Endothelial cell (in vitro differentiated cells): Measurements from ENCODE around the gene UBE2E1. TPM values are rescaled to one million over a fixed set of nuclear protein-coding genes. Genes with fewer than 3 reads are reported as not detected.
"Not testable (repeated sequence)": the region's sequence is repeated elsewhere in the genome, so short reads cannot be mapped to it uniquely, and the experiment has no call there.

Source experiments
- DNase-seq: peaks from one replicate; pipeline ENCODE4 v3.0.0; 2021; ENCODE audit warnings: low spot score
- H3K27ac Mint-ChIP-seq: one replicate; pipeline ENCODE4 v1.8.0; 2021; ENCODE audit warnings: mixed read lengths, inconsistent platforms; ENCODE audit not compliant: unreplicated experiment
- H3K27me3 Mint-ChIP-seq: one replicate; pipeline ENCODE4 v1.8.0; 2021; ENCODE audit warnings: mild to moderate bottlenecking, moderate library complexity, mixed read lengths, inconsistent platforms; ENCODE audit not compliant: unreplicated experiment
- H3K36me3 Mint-ChIP-seq: one replicate; pipeline ENCODE4 v1.8.0; 2021; ENCODE audit warnings: mild to moderate bottlenecking, low read depth, mixed read lengths, inconsistent platforms; ENCODE audit not compliant: unreplicated experiment
- H3K4me1 Mint-ChIP-seq: one replicate; pipeline ENCODE4 v1.8.0; 2021; ENCODE audit warnings: mild to moderate bottlenecking, mixed read lengths, inconsistent platforms; ENCODE audit not compliant: unreplicated experiment
- H3K4me3 Mint-ChIP-seq: one replicate; pipeline ENCODE4 v1.8.0; 2021; ENCODE audit warnings: mild to moderate bottlenecking, mixed read lengths, inconsistent platforms; ENCODE audit not compliant: unreplicated experiment
- H3K9me3 Mint-ChIP-seq: one replicate; pipeline ENCODE4 v1.8.0; 2021; ENCODE audit warnings: mixed read lengths, inconsistent platforms; ENCODE audit not compliant: unreplicated experiment
- CTCF ChIP-seq: fragments of 200-600 bp; sonication (generic); IDR thresholded peaks from one replicate; pipeline ENCODE4 v1.5.0; 2021; ENCODE audit warnings: antibody characterized with exemption; ENCODE audit not compliant: unreplicated experiment
- total RNA-seq: library from RNA; stranded (reverse); fragmentation: NEBNext Ultra II Directional; extraction: Animal tissue kit (Norgen Biotek cat#: 25700); gene quantifications from one replicate; pipeline ENCODE4 v1.2.1, GENCODE V29; 2021; ENCODE audit not compliant: unreplicated experiment

Gene UBE2E1
- total RNA-seq, 1 donor from 2014 or later = 129 TPM

GRCh38 chr3:23837286-23837685, 31.5 kb downstream of the UBE2E1 start:
- H3K27me3 Mint-ChIP-seq = peaks cover 1% of the 10 kb centered on the region
- H3K4me1 Mint-ChIP-seq = peaks cover 12% of the 10 kb centered on the region
- no peak for DNase-seq
- H3K4me3 Mint-ChIP-seq = no peak overlapping the region
- no peaks in the 10 kb centered on the region for H3K9me3 Mint-ChIP-seq
- TF ChIP-seq CTCF = no peak
- H3K36me3 Mint-ChIP-seq = no peaks in the 10 kb centered on the region
- H3K27ac Mint-ChIP-seq = no peak overlapping the region

GRCh38 chr3:23837691-23838090, 31.9 kb downstream of the UBE2E1 start:
- no peaks in the 10 kb centered on the region for H3K9me3 Mint-ChIP-seq
- no peak for DNase-seq
- no peak for TF ChIP-seq CTCF
- peaks cover 12% of the 10 kb centered on the region for H3K4me1 Mint-ChIP-seq
- no peak overlapping the region for H3K4me3 Mint-ChIP-seq
- H3K27ac Mint-ChIP-seq = no peak overlapping the region
- peaks cover 1% of the 10 kb centered on the region for H3K27me3 Mint-ChIP-seq
- no peaks in the 10 kb centered on the region for H3K36me3 Mint-ChIP-seq

DNA sequence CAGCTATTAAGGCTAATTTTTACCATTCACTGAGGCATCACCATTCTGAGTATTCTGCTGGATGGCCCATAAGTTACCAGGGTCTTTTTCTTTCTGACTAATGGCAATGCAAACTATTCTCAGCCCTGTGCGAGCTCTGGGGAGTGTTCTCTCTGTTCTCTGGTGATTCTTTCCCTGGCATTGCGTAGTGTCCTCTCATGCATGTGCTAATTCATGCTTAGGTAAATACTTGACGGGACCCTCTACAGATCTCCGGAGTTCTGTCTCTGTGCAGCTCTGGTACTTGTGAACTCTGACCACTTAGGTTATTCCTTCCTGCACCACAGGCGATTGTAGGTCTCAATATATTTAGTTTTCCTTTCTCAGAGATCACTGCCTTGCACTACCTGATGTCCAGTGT, 34.8 kb downstream of the UBE2E1 start:
- Mint-ChIP-seq H3K27ac (no peak overlapping the region), H3K4me1 (peaks cover 8% of the 10 kb centered on the region), H3K9me3 (no peaks in the 10 kb centered on the region), H3K4me3 (no peak overlapping the region), H3K27me3 (no peaks in the 10 kb centered on the region), H3K36me3 (no peaks in the 10 kb centered on the region)
- no peak for TF ChIP-seq CTCF
- no peak for DNase-seq

- Mint-ChIP-seq H3K36me3 (no peaks in the 10 kb centered on the region), H3K9me3 (no peaks in the 10 kb centered on the region), H3K27me3 (no peaks in the 10 kb centered on the region), H3K4me3 (no peak overlapping the region), H3K4me1 (peaks cover 6% of the 10 kb centered on the region), H3K27ac (no peak overlapping the region)
- no peak for DNase-seq
- no peak for TF ChIP-seq CTCF
Measured at GRCh38 chr3:23843869-23844268, 38.1 kb downstream of the UBE2E1 start.

DNA sequence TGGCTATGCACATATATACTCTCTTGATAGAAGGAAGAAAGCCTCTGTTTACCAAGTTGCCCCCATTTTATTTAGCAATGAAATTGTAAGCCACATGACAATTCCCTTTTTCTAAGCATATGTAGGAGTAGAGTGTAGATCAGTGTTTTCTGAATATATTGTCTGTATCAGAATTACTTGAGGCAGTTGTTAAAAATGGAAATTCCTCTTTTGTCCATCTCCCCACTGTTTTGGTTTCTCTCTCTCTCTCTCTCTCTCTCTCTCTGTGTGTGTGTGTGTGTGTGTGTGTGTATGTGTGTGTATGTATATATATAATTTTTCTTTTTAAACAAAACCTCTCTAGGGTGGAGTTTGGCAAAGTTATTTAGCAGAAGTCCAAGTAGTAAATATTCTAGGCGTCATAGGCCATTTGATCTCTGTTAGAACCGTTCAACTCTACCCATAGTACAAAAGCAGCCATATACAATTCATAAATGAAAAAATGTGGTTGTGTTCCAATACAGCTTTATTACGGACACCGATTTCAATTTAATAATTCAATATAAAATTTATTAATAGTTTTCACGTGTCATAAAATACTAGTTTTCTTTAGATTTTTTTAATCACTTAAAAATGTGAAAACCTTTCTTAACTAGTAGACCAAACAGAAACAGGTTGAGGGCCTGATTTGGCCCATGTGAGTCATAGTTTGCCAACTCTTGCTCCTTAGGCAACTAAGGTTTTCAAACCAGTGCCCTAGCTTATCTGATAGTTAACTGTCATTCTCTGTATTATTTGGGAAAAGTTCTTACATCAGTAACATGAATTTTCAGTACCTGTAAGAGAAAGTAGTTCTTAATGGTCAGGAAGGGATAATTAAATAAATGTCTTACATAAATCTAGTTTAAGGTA, 39.8 kb downstream of the UBE2E1 start:
- no peak overlapping the region for H3K27ac Mint-ChIP-seq
- no peak overlapping the region for H3K4me3 Mint-ChIP-seq
- no peak for TF ChIP-seq CTCF
- H3K36me3 Mint-ChIP-seq = no peaks in the 10 kb centered on the region
- H3K4me1 Mint-ChIP-seq = peaks cover 5% of the 10 kb centered on the region
- DNase-seq = no peak
- no peaks in the 10 kb centered on the region for H3K27me3 Mint-ChIP-seq
- H3K9me3 Mint-ChIP-seq = no peaks in the 10 kb centered on the region

- not testable (repeated sequence) for DNase-seq, H3K27ac Mint-ChIP-seq, H3K4me3 Mint-ChIP-seq, H3K4me1 Mint-ChIP-seq, H3K27me3 Mint-ChIP-seq, H3K9me3 Mint-ChIP-seq
- peaks cover 11% of the 10 kb centered on the region for H3K36me3 Mint-ChIP-seq
Measured at GRCh38 chr3:23849462-23849861, 43.7 kb downstream of the UBE2E1 start.
